Kidney (tissue), 14 donors: ENCODE data around the gene ACAD11. TPM values are rescaled to one million over a fixed set of nuclear protein-coding genes. Genes with fewer than 3 reads are reported as not detected.

ENCODE experiments used
- DNase-seq, 5 donors: peaks; one replicate each; pipeline ENCODE4 v3.0.0-alpha.2; 2013 to 2020
- FAIRE-seq: peaks from 2 replicates; lab custom pipeline; 2012; peaks lifted over from hg19 to GRCh38; lab: Jason Lieb, UNC
- H3K27ac ChIP-seq, 2 donors: one replicate each; pipeline ENCODE4 v1.7.0; 2013; ENCODE audit warnings: low read depth in 2 of 2, low read length in 2 of 2, inconsistent platforms in 1 of 2
- H3K27me3 ChIP-seq: one replicate; pipeline ENCODE4 v1.7.1; 2013; ENCODE audit warnings: low read length, inconsistent platforms; ENCODE audit not compliant: control insufficient read depth, insufficient read depth
- H3K36me3 ChIP-seq, 3 donors: one replicate each; pipeline versions ENCODE4 v1.7.0 to v1.7.1; 2013; ENCODE audit warnings: low read length in 3 of 3, control low read depth in 1 of 3, inconsistent platforms in 1 of 3; ENCODE audit not compliant: insufficient read depth in 3 of 3, control insufficient read depth in 2 of 3
- H3K4me1 ChIP-seq, 3 donors: one replicate each; pipeline versions ENCODE4 v1.7.0 to v1.7.1; 2013; ENCODE audit warnings: low read length in 3 of 3, inconsistent platforms in 1 of 3, low read depth in 1 of 3; ENCODE audit not compliant: control insufficient read depth in 2 of 3, insufficient read depth in 2 of 3
- H3K4me3 ChIP-seq, 3 donors: one replicate each; pipeline versions ENCODE4 v1.7.0 to v1.8.1; 2013; ENCODE audit warnings: low read length in 3 of 3, control low read depth in 1 of 3, inconsistent platforms in 1 of 3
- H3K9ac ChIP-seq, 3 donors: one replicate each; pipeline versions ENCODE4 v1.7.0 to v1.7.1; 2013; ENCODE audit warnings: low read length in 3 of 3, control low read depth in 1 of 3, inconsistent platforms in 1 of 3
- H3K9me3 ChIP-seq, 3 donors: one replicate each; pipeline versions ENCODE4 v1.7.0 to v1.7.1; 2013; ENCODE audit warnings: low read length in 3 of 3, control low read depth in 1 of 3, inconsistent platforms in 1 of 3; ENCODE audit not compliant: control insufficient read depth in 2 of 3, insufficient read depth in 1 of 3
- CTCF ChIP-seq: IDR thresholded peaks from 3 replicates; pipeline ENCODE4 v1.5.1; 2012; ENCODE audit warnings: mild to moderate bottlenecking, moderate library complexity, borderline replicate concordance; ENCODE audit not compliant: insufficient read depth; ENCODE audit errors: extremely low read depth
- intact Hi-C: fragments of 100-400 bp; cut with DNase I; formaldehyde crosslinking; loops from one replicate; pipeline ENCODE4 v1.11.1; 2022
- polyA plus RNA-seq: library from polyadenylated mRNA; stranded (reverse); fragments of 350-450 nt; fragmentation: Illumina TruSeq; extraction: RNeasy Lipid Tissue Mini Kit (QIAGEN cat#74804); gene quantifications from one replicate; pipeline ENCODE4 v1.2.3, GENCODE V29; 2014; ENCODE audit warnings: low read depth, low replicate concordance; ENCODE audit not compliant: insufficient read depth
- total RNA-seq: library from RNA; stranded (reverse); fragmentation: NEBNext Ultra II Directional; extraction: Animal tissue kit (Norgen Biotek cat#: 25700); gene quantifications from one replicate; pipeline ENCODE4 v1.2.1, GENCODE V29; 2021
- donor health status: control.
- donor health status: control.
- donor health status: control.
- donor health status: control.
- donor health status: control.
- donor health status: DM: yes; HTN: yes; CAD: no.
- donor health status: Normal renal cell carcinoma (clear cell type).

Gene ACAD11
- total and polyA plus RNA-seq, 2 donors from 2014 or later = 21.4 to 47.7 TPM

- peaks cover 0 to 13% (median 3%) of the 10 kb centered on the region in 3 donors for H3K4me1 ChIP-seq
- peak within 1 kb of the TSS; percentile 78 to 97 (median 88) for H3K4me3 ChIP-seq
- no peak for TF ChIP-seq CTCF
- H3K36me3 ChIP-seq = no peaks in the 10 kb centered on the region
- peak; percentile 63 to 85 (median 79) for DNase-seq
- intact Hi-C loops = no loop called here
- no peaks in the 10 kb centered on the region for H3K27me3 ChIP-seq
- peak within 1 kb of the TSS; percentile 78 to 98 (median 85) for H3K9ac ChIP-seq
- no peak for FAIRE-seq
- H3K27ac ChIP-seq = peak within 1 kb of the TSS; percentile 94 to 98
- no peaks in the 10 kb centered on the region for H3K9me3 ChIP-seq
These were observed 622 bp upstream of the ACAD11 start, which contains the start of gene UBA5 for GRCh38 chr3:132660052-132660810. UBA5 (plus strand) TSS chr3:132660329; CDS start chr3:132660538, 209 bp downstream.

- Histone ChIP-seq H3K36me3 (no peaks in the 10 kb centered on the region), H3K27ac (peak overlapping the region; percentile 94 to 98), H3K4me3 (peak overlapping the region; percentile 78 to 97 (median 88)), H3K4me1 (peaks cover 0 to 24% (median 3%) of the 10 kb centered on the region in 3 donors), H3K9me3 (no peaks in the 10 kb centered on the region), H3K27me3 (no peaks in the 10 kb centered on the region), H3K9ac (peak overlapping the region; percentile 78 to 98 (median 85))
- FAIRE-seq (no peak), DNase-seq (no peak)
- TF ChIP-seq CTCF = no peak
- intact Hi-C loops = no loop called here
These were observed 627 bp downstream of the ACAD11 start for GRCh38 chr3:132659000-132659364.

- Histone ChIP-seq H3K4me1 (peaks cover 0 to 32% (median 3%) of the 10 kb centered on the region in 3 donors), H3K9me3 (no peaks in the 10 kb centered on the region), H3K27ac (peak overlapping the region; percentile 94 to 98), H3K4me3 (peak overlapping the region in 2 of 3 donors; percentile 78 to 97), H3K9ac (peak overlapping the region in 1 of 3 donors; percentile 98), H3K36me3 (no peaks in the 10 kb centered on the region), H3K27me3 (no peaks in the 10 kb centered on the region)
- TF ChIP-seq CTCF = no peak
- intact Hi-C loops = no loop called here
- FAIRE-seq = no peak
- peak in 1 of 5 donors; percentile 10 for DNase-seq
These were observed 1.5 kb downstream of the ACAD11 start for GRCh38 chr3:132657869-132658747.
